ELR (cell line): ENCODE measurements around the gene CD1C.
A peak's percentile ranks its signal among the peaks of the same experiment; 100 is the strongest.
"Not testable (repeated sequence)": the region's sequence is repeated elsewhere in the genome, so short reads cannot be mapped to it uniquely, and the experiment has no call there.

Experiments
- DNase-seq: peaks from one replicate; pipeline ENCODE4 v3.0.0-alpha.2; 2015; ENCODE audit warnings: low read depth

Gene CD1C

DNA sequence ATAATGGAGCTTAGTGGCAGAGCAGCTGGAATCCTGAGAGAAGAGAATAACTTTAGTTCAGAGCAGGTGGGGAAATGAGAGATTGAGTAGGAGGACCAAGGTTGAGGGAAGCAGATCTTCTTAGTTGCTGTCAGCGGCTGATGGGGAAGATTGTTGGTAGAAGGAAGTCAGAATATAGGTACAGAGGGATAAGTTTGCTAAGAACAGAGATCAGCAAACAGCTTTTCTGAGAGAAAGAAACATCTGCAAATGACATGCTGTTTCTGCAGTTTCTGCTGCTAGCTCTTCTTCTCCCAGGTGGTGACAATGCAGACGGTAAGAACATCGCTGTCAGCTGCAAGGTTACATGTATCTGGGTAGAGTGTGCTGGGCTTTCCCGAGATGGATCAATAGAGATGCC lies at the start of gene CD1C:
Gene CD1C, plus strand, starts transcription at position 113 of the 400 bp plus-strand sequence. Its CDS starts 142 bp downstream, at position 255.
- no peak for DNase-seq

DNA sequence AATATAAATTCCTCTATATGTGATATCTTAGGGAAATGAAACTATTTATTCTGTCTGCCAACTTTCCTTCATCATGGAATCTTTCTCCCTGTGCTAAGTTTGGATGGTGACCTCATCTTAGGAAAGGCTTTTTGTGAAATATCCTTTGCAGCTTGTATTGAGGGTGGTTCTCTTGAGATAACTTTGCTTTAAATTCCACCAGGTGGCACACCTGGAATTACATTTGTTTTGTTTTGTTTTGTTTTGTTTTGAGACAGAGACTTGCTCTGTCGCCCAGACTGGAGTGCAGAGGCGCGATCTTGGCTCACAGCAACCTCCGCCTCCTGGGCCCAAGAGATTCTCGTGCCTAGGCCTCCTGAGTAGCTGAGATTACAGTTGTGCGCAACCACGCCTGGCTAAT lies 43.1 kb upstream of the CD1C start:
- peak; percentile 3 for DNase-seq

DNA sequence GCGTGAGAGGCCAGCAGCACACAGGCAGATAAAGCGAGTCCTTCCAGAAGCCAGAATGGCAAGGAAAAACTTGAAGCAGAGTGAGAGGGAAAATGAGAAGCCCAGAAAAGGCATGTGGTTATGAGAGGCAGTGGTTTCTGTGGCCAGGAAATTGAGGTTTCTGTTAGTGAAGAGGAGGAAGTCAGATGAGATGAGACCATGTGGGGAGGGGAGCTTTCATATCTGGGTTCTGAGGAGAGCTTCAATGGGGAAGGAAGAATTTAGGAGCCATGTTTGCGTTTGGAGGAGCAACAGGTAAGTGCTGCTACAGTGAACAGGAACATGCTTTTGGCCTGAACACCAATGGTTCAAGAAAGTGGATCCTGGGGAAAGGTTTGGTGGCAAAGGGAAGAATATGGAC lies 41.6 kb upstream of the CD1C start:
- no peak for DNase-seq

DNA sequence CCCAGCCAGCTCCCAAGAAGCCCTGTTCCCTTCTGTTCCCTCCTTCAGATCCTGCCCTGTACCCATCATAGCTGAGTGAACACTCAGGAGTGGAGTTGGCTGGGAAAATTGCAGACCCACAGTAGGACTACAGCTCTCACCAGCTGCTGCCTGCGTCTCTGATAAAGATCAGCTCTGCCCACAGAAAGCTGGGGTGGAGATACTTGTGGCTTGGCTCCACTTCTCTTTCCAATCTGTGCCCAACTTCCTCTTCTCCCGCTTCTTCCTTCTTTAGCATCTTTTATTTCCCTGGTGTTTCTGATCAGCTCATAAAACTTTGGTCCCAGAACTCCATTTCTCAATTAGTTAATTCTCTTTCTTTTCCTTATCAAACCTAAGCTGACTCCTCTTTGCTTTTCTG lies 41.0 kb upstream of the CD1C start:
- no peak for DNase-seq

DNA sequence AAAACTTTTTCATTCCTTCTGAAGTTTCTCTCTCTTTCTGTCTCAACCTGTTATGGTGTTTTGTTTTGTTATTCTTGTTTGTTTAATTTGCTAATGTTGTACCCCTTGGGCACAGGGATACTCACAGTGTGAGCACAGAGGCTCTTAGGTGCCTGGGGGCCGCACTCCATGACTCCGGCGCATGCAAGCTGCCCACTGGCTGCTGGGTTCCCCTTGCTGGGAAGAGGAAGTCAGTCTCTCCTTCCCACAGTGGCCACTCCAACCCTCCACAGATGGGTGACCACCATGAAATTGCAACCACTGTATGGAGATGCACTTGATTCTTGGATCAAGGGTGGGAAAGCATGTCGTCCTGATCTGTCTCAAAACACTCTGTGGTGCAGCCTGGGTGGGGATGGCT lies 40.1 kb upstream of the CD1C start:
- DNase-seq, result no peak

DNA sequence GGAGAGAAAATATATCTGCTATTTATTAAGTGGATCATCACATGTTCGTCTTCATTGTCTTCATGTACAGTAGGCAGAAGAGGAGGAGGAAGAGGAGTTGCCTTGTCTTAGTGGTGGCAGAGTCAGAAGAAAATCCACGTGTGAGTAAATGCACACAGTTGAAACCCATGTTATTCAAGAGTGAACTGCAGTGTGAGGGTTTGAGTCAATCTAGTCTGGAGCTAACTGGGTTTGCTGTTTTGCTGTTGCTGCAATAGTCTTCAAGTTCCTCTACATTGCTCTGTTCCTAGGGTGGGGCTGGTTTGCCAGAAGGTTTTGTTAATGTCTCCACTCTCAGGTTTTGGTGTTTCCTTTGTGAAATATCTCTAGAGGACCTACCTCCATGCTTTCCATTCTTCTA lies 38.6 kb upstream of the CD1C start:
- no peak for DNase-seq

DNA sequence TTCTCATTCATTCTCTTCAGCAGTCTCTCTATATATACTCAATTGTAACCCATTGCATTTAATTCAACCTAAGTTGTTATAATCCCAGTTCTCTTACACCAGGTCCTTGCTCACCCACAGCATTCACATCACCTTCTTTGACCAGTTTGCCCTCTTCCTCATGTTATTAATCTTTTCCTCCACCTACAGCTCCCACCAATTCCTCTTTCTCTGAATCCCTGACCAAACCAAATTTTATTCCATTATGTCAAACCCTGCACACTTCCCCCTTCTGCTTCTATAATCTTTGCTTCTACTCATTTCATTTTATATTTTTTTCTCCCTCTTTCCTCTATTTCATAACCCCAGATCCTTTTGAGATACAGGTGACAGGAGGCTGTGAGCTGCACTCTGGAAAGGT lies 34.1 kb upstream of the CD1C start:
- DNase-seq, result no peak

DNA sequence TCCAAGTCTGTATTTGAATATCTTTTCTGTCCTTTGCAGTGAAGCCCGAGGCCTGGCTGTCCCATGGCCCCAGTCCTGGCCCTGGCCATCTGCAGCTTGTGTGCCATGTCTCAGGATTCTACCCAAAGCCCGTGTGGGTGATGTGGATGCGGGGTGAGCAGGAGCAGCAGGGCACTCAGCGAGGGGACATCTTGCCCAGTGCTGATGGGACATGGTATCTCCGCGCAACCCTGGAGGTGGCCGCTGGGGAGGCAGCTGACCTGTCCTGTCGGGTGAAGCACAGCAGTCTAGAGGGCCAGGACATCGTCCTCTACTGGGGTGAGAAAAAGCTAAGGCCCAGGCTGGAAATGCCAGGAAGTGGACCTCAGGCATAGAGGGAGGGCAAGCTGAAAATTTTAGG lies 33.0 kb upstream of the CD1C start:
- DNase-seq, result not testable (repeated sequence)

DNA sequence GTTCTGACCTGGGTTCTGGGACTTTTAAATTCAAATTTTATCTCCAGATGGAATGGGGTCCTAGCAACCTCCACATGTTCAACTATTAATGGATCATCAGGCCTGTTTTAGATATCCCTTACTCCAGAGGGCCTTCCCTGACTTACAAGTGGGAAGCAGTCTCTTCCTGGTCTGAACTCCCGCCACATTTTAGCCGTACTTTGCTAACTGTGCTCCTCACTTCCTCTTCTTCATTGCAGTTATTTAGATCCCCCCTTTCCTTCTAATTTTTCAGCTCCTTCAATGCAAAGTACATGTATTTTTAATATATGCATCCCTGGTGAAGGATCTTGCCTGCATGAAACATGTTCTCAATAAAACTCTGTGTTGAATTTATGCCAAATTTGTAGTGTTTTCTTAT lies 31.8 kb upstream of the CD1C start:
- no peak for DNase-seq

DNA sequence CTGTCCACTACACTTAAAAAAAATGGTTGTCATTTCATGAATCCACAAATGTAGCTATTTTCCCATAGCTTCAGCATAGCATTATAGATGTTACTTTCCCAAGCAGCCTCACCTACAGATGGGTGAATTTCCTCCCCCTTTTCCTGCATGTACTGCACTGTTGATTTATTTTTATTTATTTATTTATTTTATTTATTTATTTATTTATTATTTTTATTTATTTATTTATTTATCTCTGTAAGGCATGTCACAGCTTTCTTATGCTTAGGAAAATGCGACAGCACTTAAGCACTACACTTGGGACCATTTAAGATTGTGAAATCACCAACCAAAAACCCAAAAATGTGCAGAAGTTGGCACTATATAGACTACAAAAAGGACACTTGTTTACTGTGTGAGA lies 30.6 kb upstream of the CD1C start:
- no peak for DNase-seq

DNA sequence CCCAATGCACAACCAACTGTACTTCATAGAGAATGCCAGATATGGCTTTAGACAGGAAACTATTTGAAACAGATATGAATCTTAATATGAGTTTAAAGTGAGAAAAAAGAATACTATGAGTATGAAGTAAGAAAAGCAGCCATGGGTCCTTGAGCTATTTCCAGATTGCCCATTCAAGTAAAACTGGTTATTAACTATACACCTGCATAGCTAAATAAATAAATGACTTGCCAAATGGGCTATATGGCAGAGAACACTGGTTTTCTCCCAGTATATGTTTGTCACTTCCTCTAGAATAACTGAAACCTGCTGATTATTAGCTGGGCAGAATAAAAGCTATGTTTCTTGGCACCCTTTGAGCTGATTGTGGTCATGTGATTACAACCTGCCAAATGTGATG lies 17.0 kb upstream of the CD1C start:
- no peak for DNase-seq

DNA sequence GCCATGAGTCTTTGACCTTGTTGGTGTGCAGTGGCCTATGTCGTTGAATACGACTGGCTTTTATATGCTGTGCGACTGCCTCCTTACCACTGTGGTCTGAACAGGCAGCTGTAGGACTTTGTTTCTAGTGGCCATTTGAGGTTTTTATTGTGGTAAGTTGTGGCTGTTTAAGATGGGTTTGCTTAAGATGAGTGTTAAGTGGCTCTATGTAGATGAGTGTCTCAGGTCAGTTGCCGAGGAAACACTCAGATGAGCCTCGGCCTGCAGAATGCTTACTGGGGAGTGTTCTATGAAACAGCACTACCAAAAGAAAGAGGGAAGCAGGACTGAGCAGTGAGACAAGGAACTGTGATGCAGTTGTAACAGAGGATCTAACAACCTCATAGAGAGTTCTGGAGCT lies 14.9 kb upstream of the CD1C start:
- DNase-seq, result no peak

DNA sequence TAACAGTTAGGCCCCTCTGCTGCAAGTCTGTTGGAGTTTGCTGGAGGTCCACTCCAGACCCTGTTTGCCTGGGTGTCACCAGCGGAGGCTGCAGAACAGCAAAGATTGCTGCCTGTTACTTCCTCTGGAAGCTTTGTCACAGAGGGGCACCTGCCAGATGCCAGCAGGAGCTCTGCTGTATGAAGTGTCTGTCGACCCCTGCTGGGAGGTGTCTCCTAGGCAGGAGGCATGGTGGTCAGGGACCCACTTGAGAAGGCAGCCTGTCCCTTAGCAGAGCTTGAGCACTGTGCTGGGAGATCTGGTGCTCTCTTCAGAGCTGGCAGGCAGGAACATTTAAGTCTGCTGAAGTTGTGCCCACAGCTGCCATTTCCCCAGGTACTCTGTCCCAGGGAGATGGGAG lies 7.3 kb upstream of the CD1C start:
- DNase-seq, result not testable (repeated sequence)

DNA sequence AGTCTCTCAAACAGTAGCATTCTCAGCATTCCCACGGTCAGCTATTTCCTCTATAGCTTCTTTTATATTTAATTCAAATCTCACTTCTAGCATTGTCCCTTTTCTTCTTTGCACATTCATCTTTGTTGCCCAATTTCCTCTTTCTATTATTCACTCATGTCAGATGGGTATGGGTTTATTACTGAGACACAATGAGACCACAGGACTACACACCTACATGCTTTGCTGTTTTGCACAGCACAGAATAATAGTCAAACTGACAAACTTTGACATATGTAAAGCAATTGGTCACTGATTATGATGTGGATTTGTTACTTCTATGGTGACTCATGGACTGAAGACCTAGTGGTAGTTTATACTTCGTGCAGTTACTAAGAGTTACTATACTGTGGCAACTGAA lies 5.8 kb upstream of the CD1C start:
- DNase-seq, result peak; percentile 14

DNA sequence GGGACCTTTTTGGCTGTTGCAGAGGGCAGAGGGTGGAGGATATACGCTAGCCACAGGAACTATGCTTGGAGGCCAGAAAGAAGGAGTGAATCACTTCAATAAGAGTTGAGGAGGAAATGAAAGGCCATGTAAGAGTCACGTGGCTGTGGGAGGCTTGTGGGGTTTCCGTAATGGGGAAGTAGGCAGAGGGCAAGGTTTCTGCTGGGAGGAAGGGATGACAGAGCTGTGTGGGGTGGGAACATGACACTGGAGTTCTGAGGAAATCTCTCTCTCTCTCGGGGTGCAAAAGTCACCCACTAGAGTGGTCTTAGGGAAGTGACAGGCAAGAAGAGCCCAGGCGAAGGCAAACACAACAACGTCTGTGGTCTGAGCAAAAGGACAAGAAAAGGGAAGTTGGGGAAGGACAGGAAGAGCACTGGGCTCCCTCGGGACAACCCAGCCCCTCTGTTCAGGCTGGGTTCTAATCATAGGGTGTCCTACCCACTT lies 3.9 kb upstream of the CD1C start:
- peak; percentile 22 for DNase-seq

DNA sequence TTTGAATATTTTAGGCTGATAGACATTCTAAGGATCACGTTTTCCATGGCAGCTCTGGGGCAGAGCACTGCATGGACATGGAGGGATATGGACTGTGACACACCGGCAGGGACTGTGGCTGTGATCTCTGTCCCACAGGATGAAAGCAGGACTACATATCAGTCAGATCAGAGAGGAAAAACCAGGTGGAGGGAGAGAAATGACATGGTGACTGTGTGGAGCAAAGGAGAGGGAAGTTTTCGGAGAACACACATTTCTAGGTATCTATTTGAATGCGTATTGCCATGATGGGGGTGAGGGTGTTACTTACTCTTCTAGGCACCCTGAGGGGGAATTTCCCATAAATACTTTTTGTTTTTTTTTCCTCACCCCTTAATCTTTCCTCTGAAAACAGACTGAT lies 3.2 kb upstream of the CD1C start:
- no peak for DNase-seq

DNA sequence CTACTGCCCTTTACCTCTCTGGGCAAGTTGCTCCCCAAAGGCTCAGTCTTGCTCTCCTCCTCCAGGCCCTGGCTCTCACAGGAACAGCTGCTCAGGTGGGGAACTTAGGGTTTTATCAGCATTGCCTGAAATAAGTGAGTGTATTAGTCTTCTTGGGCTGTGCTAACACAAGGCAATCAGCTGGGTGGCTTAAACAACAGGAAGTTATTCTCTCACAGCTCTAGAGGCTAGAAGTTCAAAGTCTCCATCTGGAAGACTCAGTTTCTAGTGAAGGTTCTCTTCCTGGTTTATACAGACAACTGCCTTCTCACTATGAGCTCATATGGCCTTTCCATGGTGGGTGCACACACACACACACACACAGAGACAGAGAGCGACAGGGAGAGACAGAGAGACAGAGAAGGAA lies 2.8 kb upstream of the CD1C start:
- no peak for DNase-seq

DNA sequence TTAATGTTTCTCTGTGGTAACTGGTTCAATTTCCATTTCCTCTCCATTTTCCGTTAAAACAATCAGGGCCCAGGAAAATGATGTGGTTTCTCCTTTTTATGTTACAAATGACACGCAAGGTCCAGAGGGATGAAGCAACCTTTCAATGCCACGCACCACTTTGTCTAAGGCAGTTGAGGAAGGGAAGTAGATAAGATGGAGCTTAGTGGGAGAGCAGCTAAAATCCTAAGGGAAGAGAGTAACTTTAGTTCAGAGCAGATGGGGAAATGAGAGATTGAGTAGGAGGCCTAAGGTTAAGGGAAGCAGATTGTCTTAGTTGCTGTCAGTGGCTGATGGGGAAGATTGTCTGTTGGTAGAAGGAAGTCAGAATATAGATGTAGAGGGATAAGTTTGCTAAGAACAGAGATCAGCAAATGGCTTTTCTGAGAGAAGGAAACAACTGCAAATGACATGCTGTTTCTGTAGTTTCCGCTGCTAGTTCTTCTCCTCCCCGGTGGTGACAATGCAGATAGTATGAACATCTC lies 660 bp downstream of the CD1C start:
- DNase-seq, result no peak

DNA sequence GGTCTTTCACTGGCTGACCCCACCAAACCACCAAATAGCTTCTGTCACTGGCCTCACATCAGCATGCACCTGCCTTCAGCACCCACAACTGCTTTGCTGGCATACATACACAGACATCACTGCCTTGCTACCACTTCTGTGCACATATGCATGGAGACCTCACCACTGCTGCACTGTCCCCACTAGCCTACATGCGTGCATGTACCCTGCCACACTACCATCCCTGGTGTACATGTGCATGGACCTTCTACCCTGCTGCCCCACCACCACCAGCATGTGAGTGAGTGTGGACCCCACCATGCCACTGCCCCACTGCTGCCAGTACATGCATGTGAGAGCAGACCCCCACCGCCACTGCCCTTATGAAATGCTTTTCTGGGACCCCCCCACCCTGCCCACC lies 6.1 kb downstream of the CD1C start:
- no peak for DNase-seq

DNA sequence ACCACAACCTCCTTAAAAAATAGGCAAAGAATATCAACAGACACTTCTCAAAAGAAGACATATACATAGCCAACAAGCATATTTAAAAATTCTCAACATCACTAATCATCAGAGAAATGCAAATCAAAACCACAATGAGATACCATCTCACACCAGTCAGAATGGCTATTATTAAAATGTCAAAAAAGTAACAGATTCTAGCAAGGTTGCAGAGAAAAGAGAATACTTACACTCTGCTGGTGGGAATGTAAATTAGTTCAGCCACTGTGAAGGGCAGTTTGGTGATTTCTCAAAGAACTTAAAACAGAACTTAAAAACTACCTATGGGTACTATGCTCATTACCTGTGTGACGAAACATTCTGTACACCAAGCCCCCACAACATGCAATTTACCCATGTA lies 20.9 kb downstream of the CD1C start:
- DNase-seq, result no peak

DNA sequence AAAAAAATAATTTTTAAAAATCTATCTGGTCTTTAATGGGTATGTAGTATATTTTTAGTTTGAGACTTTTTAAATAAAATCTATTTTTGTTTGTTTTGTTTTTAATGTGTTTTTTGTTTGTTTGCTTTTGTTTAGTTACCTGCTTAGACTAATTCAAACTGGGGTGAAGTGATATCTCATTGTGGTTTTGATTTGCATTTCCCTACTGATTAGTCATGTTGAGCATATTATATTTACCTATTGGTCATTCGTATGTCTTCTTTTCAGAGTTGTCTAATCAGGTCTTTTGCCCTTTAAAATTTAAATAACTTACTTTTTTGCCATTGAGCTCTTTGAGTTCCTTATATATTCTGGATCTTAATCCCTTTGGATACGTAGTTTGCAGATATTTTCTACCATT lies 21.3 kb downstream of the CD1C start:
- no peak for DNase-seq

DNA sequence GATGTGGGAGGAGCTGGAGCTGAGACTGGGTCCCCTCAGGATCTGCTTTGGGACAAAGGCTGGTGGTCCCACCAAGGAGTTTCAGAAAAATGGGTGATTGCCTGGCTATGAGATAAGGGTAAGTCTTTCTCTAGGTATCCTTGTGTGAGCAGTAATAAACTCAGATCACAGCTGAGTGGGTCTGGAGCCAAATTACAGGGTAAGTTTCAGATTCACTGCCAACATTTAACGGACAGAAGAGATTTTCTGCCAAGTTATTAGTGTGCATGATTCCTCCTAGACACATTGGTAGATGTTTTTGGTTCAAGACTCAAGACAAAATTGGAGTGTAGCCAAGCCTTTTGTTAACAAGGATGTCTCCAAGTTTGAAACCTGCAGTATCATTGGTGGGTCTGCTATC lies 34.1 kb downstream of the CD1C start:
- DNase-seq, result no peak

DNA sequence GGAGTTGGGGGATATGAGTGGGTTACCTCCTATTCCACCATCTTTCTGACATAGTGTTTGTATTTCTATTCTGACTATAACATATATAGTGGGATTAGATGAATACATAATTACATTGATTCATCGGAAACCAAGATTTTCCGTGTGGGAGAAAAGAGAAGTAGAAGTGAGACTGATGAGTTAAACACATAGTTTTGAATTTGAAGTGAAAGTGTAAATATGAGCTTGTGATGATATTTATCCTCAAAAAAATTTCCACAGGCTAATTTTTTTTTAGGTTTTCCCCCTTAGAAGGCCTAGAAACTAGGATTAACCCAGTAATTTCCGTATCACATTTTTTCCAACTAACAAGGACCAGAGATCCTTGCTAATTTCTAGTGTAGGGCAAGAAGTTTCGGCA lies 34.7 kb downstream of the CD1C start:
- DNase-seq, result no peak

DNA sequence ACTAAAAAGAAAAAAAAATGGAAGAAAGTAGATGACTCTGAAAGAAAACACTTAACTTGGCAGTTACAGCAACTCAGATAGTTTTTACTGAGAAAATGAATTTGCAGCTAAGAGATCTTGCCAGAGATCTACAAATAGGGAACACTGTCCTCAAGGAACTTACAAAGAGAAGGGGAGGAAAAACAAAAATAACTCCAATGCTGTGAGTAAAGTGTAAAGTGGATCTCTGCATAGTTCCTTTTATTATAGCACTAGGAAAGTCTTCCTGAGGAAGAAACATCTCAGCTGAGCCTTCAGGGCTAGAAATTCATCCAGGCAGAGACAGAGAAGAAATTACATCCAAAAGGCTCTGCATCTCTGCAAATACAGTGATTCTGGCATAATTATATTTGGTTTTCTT lies 37.8 kb downstream of the CD1C start:
- no peak for DNase-seq

DNA sequence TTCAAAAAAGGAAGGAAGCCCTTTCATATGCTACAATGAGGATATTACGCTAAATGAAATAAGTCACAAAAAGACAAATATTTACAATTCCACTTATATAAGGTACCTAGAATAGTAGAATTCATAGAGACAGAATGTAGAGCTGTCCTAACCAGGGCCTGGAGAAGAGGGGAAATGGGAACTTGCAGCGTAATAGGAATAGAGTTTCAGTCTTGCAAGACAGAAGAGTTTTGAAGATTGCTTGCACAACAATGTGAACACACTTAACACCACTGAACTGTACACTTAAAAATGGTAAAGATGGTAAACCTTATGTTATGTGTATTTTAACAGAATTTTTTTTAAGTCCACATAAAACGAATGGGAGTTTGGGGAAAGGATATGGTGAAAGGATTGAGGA lies 38.7 kb downstream of the CD1C start:
- DNase-seq, result no peak
